Activated CD8-positive, alpha-beta T cell treated with anti-CD3 and anti-CD28 coated beads, Interleukin-2, amount 10 ng/mL, durations not matched to agents 7 days and 5 days (primary cell): ENCODE measurements around the gene RIPK4. TPM values are rescaled to one million over a fixed set of nuclear protein-coding genes. Genes with fewer than 3 reads are reported as not detected.
"Not testable (repeated sequence)": the region's sequence is repeated elsewhere in the genome, so short reads cannot be mapped to it uniquely, and the experiment has no call there.

Source experiments
- ATAC-seq: fragments of 150-1000 bp; cut with Tn5 transposase; one replicate; pipeline ENCODE4 v1.10.0; 2021; ENCODE audit warnings: moderate library complexity
- CTCF ChIA-PET: fragments of 350-600 bp; sonication (Branson Sonifier 250); formaldehyde crosslinking; loops from one replicate; lab custom pipeline; 2021; ENCODE audit warnings: antibody characterized with exemption; lab: Charles Lee
- POLR2A ChIA-PET: fragments of 350-600 bp; sonication (Branson Sonifier 250); formaldehyde crosslinking; loops from one replicate; lab custom pipeline; 2021; ENCODE audit warnings: antibody characterized with exemption; lab: Charles Lee
- DNase-seq: peaks from one replicate; pipeline ENCODE4 v3.0.0-alpha.2; 2020
- H3K27ac Mint-ChIP-seq: one replicate; pipeline ENCODE4 v1.8.0; 2021; ENCODE audit warnings: mild to moderate bottlenecking, mixed read lengths
- H3K27me3 Mint-ChIP-seq: one replicate; pipeline ENCODE4 v1.8.0; 2021; ENCODE audit warnings: low read depth, mixed read lengths
- H3K36me3 Mint-ChIP-seq: one replicate; pipeline ENCODE4 v1.8.0; 2021; ENCODE audit warnings: low read depth, mixed read lengths
- H3K4me1 Mint-ChIP-seq: one replicate; pipeline ENCODE4 v1.8.0; 2021; ENCODE audit warnings: low read depth, mixed read lengths
- H3K4me3 Mint-ChIP-seq: one replicate; pipeline ENCODE4 v1.8.0; 2021; ENCODE audit warnings: mild to moderate bottlenecking, mixed read lengths
- H3K9me3 Mint-ChIP-seq: one replicate; pipeline ENCODE4 v1.8.0; 2022; ENCODE audit warnings: mixed read lengths; ENCODE audit not compliant: insufficient read depth
- total RNA-seq, 2 experiments: library from RNA; stranded (reverse); gene quantifications; one replicate each; pipeline ENCODE4 v1.2.3, GENCODE V29; 2021

The RIPK4 gene
- total RNA-seq, 2 experiments from 2014 or later: not detected

- Mint-ChIP-seq H3K4me3 (no peak overlapping the region), H3K36me3 (no peaks in the 10 kb centered on the region), H3K27me3 (peaks cover 14% of the 10 kb centered on the region), H3K27ac (no peak overlapping the region), H3K4me1 (no peaks in the 10 kb centered on the region), H3K9me3 (peaks cover 15% of the 10 kb centered on the region)
- ATAC-seq: no peak
- ChIA-PET POLR2A (no interaction called here), CTCF (interaction anchor here (1.7 kb wide), 1 partner anchor 24 kb away, joined by 4 read pairs; no protein-coding TSS in a partner anchor)
- DNase-seq: no peak
Observed at GRCh38 chr21:41792711-41793110, 25.9 kb upstream of the RIPK4 start.

- ATAC-seq (no peak), DNase-seq (no peak)
- no peaks in the 10 kb centered on the region for H3K36me3 Mint-ChIP-seq
- H3K4me1 Mint-ChIP-seq: peaks cover 4% of the 10 kb centered on the region
- ChIA-PET CTCF (interaction anchor here (0.6 kb wide), 1 partner anchor 151 kb away, joined by 3 read pairs; no protein-coding TSS in a partner anchor), POLR2A (no interaction called here)
- no peak overlapping the region for H3K4me3 Mint-ChIP-seq
- peaks cover 3% of the 10 kb centered on the region for H3K9me3 Mint-ChIP-seq
- no peak overlapping the region for H3K27ac Mint-ChIP-seq
- peaks cover 32% of the 10 kb centered on the region for H3K27me3 Mint-ChIP-seq
Observed at GRCh38 chr21:41786509-41786987, 19.7 kb upstream of the RIPK4 start.

DNA sequence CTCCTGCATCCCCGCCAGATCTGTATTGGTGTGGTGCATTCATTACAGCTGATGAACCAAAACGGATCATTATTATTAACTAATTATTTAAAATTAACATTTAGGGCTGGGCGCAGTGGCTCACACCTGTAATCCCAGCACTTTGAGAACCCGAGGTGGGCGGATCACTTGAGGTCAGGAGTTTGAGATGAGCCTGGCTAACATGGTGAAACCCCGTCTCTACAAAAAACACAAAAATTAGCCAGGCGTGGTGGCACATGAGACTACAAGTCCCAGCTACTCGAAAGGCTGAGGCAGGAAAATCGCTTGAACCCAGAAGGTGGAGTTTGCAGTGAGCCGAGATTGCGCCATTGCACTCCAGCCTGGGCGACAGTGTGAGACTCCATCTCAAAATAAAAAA lies 18.4 kb upstream of the RIPK4 start:
- H3K27ac Mint-ChIP-seq, ATAC-seq, H3K36me3 Mint-ChIP-seq, DNase-seq, H3K9me3 Mint-ChIP-seq, H3K4me3 Mint-ChIP-seq, H3K4me1 Mint-ChIP-seq, CTCF ChIA-PET: not testable (repeated sequence)
- POLR2A ChIA-PET: interaction anchor here (0.6 kb wide), 2 partner anchors 9 to 60 kb away, joined by 3 read pairs; no protein-coding TSS in a partner anchor
- H3K27me3 Mint-ChIP-seq: peaks cover 37% of the 10 kb centered on the region

DNA sequence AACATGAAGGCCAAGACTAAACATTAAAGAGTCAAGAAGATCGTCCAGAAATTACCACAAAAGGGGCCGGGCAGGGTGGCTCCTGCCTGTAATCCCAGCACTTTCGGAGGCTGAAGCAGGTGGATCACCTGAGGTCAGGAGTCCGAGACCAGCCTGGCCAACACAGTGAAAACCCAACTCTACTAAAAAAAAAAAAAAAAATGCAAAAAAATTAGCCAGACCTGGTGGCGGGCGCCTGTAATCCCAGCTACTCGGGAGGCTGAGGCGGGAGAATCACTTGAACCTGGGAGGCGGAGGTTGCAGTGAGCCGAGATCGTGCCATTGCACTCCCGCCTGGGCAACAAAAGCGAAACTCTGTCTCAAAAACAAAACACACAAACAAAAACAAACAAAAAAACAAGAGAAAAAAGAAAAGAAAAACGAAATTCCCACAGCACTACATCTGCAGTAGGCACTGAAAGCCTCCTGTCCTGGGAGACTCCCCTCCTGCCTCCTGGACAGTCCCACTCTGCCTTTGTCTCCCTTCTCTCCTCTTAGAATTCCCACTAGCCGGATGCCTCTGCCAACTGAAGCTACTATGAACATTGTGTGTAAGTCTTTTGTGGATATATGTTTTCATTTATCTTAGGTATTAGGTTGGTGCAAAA lies 17.7 kb upstream of the RIPK4 start:
- H3K4me1 Mint-ChIP-seq: peaks cover 4% of the 10 kb centered on the region
- ATAC-seq (no peak), DNase-seq (no peak)
- ChIA-PET CTCF (no interaction called here), POLR2A (interaction anchor here (0.6 kb wide), 1 partner anchor 59 kb away, joined by 3 read pairs; no protein-coding TSS in a partner anchor)
- peaks cover 35% of the 10 kb centered on the region for H3K27me3 Mint-ChIP-seq
- H3K4me3 Mint-ChIP-seq: no peak overlapping the region
- no peaks in the 10 kb centered on the region for H3K36me3 Mint-ChIP-seq
- H3K9me3 Mint-ChIP-seq: no peaks in the 10 kb centered on the region
- H3K27ac Mint-ChIP-seq: no peak overlapping the region

DNA sequence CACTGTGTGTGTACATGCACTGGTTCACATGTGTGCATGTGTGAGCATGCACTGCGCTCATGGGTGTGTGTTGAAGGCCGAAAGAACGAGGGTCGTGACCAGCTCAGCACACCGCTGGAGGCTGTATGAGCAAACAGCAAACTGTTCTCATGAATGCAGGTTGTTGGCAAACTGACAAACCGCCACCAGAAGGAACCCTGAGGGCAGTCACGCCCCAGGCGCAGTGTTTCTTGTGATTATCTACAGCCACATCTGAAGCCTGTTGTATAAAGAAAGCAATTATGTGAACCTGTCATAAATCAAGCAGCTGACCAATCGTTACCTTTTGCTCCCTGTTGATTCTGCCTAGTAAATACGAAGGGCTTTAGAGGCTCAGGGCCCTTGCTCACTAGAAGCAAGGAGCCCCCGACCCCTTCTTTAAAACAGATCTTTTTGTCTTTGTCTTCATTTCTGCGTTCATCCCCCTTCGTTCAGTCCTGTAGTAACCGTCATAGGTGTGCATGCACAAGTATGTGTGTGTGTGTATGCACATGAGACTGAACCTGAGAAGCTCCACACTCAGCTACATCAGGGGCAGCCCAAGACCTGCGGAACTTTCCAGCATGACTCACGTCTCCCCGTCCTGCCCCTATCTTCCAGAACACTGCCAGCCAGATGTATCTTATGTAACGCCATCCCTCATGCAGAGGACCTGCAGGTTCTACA lies 16.8 kb upstream of the RIPK4 start:
- DNase-seq (peak; percentile 40), ATAC-seq (no peak)
- Mint-ChIP-seq H3K4me1 (peaks cover 4% of the 10 kb centered on the region), H3K4me3 (no peak overlapping the region), H3K36me3 (no peaks in the 10 kb centered on the region), H3K9me3 (no peaks in the 10 kb centered on the region), H3K27me3 (peaks cover 39% of the 10 kb centered on the region), H3K27ac (no peak overlapping the region)
- CTCF ChIA-PET: no interaction called here
- POLR2A ChIA-PET: no interaction called here

- Mint-ChIP-seq H3K27ac (no peak overlapping the region), H3K9me3 (no peaks in the 10 kb centered on the region), H3K27me3 (peaks cover 34% of the 10 kb centered on the region)
Observed at GRCh38 chr21:41781050-41781410, 14.2 kb upstream of the RIPK4 start.

DNA sequence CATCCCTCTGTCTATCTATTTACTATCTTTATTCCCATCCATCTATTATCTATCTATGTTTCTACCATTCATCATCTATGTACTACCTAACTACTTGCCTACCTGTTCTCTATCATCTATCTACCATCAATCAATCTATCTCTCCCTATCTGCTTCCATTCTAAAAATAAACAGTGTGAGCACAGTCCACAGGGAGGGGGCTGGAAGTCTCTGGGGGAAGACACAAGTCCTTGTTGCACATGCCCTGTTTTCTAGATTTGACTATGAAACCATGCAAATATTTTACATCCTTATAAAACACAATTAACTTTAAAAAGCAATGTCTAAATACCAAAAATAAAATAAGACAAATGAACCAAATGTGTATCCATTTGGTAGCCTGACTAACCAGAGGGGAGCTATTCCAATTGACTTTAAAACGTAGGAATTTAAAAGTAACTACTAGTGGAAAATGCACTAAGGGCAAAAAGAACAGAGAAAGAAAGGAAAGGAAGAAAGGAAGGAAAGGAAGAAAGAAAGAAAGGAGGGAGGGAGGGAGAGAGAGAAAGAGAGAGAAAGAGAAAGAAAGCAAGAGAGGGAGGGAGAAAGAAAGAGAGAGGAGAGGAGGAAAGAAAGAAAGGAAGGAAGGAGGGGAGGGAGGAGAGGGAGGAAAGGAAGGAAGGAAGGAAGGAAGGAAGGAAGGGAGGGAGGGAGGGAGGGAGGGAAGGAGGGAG lies 13.6 kb upstream of the RIPK4 start:
- Mint-ChIP-seq H3K9me3 (no peaks in the 10 kb centered on the region), H3K36me3 (no peaks in the 10 kb centered on the region), H3K27me3 (peaks cover 39% of the 10 kb centered on the region), H3K27ac (no peak overlapping the region), H3K4me1 (peaks cover 4% of the 10 kb centered on the region), H3K4me3 (no peak overlapping the region)
- DNase-seq: no peak
- POLR2A ChIA-PET: no interaction called here
- ATAC-seq: no peak
- CTCF ChIA-PET: no interaction called here

More at GRCh38 chr21:41781050-41781410, 14.2 kb upstream of the RIPK4 start:
- Mint-ChIP-seq H3K36me3 (no peaks in the 10 kb centered on the region), H3K4me1 (peaks cover 4% of the 10 kb centered on the region), H3K4me3 (no peak overlapping the region)
- ChIA-PET CTCF (no interaction called here), POLR2A (no interaction called here)
- no peak for ATAC-seq
- no peak for DNase-seq

- Mint-ChIP-seq H3K9me3 (no peaks in the 10 kb centered on the region), H3K27me3 (peaks cover 44% of the 10 kb centered on the region), H3K4me1 (peaks cover 4% of the 10 kb centered on the region), H3K27ac (no peak overlapping the region), H3K36me3 (no peaks in the 10 kb centered on the region), H3K4me3 (no peak overlapping the region)
- ChIA-PET CTCF (no interaction called here), POLR2A (no interaction called here)
- no peak for ATAC-seq
- no peak for DNase-seq
Observed at GRCh38 chr21:41779659-41780058, 12.8 kb upstream of the RIPK4 start.

DNA sequence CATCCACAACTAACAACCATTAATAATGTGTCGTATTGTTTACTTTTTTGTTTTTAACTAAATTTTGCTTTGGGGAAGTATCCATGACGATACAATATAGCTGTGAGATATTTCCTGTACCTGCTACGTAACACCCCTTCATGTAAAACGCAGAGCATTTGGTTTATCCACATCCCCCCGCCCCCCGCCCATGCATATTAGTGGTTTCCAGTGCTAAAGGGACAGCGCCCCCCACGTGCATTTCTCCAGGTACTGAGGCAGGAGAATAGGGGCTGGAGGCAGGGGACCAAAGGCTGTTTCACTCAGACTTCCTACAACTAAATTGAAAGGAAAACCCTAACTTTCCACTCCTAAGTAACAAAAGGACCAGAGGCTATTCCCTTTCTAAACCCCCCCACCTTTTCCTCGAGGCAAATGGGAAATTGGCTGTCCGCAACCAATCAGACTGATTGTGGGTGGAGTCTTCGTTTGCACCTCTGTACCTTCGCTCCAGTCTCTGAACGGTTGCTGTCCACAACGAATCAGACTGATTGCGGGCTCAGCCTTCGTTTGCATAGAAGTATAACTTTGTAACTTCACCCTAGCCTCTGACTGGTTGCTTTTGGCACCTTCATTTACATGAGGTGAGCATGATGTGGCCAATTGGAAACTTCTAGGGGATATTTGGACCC lies 12.2 kb upstream of the RIPK4 start:
- ATAC-seq (no peak), DNase-seq (no peak)
- H3K4me3 Mint-ChIP-seq: no peak overlapping the region
- H3K27me3 Mint-ChIP-seq: peaks cover 48% of the 10 kb centered on the region
- no peaks in the 10 kb centered on the region for H3K9me3 Mint-ChIP-seq
- CTCF ChIA-PET: interaction anchor here (1.7 kb wide), 1 partner anchor 10 kb away, joined by 6 read pairs; no protein-coding TSS in a partner anchor
- POLR2A ChIA-PET: no interaction called here
- no peak overlapping the region for H3K27ac Mint-ChIP-seq
- H3K36me3 Mint-ChIP-seq: no peaks in the 10 kb centered on the region
- peaks cover 4% of the 10 kb centered on the region for H3K4me1 Mint-ChIP-seq

- CTCF ChIA-PET: interaction anchor here (1.7 kb wide), 1 partner anchor 9 kb away, joined by 6 read pairs; no protein-coding TSS in a partner anchor
- POLR2A ChIA-PET: no interaction called here
- no peaks in the 10 kb centered on the region for H3K4me1 Mint-ChIP-seq
- H3K36me3 Mint-ChIP-seq: no peaks in the 10 kb centered on the region
- DNase-seq: no peak
- no peak for ATAC-seq
- no peak overlapping the region for H3K27ac Mint-ChIP-seq
- no peak overlapping the region for H3K4me3 Mint-ChIP-seq
- H3K27me3 Mint-ChIP-seq: peaks cover 46% of the 10 kb centered on the region
- no peaks in the 10 kb centered on the region for H3K9me3 Mint-ChIP-seq
Observed at GRCh38 chr21:41777951-41778815, 11.3 kb upstream of the RIPK4 start.

DNA sequence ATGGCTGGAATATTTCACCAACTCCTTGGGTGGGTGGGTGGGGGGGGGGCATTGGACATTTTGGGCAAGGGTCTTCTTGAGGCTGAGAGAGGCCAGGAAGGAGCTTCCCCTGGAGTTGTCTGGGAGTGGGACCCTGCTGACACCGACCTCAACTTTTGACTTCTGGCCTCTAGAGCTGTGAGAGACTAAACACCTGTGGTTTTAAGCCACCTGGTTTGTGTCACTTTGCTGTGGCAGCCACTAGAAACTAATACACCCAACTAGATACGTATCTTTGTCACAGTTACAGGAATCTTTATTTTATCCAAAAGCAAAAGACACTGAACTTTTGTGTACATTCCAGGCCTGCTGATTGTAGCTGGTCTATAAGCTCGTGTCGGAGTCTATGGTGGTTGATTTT lies 9.9 kb upstream of the RIPK4 start:
- Mint-ChIP-seq H3K4me3 (no peak overlapping the region), H3K27ac (no peak overlapping the region), H3K27me3 (peaks cover 46% of the 10 kb centered on the region), H3K36me3 (no peaks in the 10 kb centered on the region), H3K9me3 (no peaks in the 10 kb centered on the region), H3K4me1 (no peaks in the 10 kb centered on the region)
- ATAC-seq (no peak), DNase-seq (no peak)
- ChIA-PET CTCF (interaction anchor here (1.1 kb wide), 1 partner anchor 8 kb away, joined by 4 read pairs; no protein-coding TSS in a partner anchor), POLR2A (no interaction called here)
